GM10248 (cell line): ENCODE data around the gene MYL2.

Source experiments
- CTCF ChIA-PET: fragments of 300-600 bp; sonication (Branson Sonifier 250); formaldehyde crosslinking; extraction: SDS; loops from one replicate; lab custom pipeline; 2021; ENCODE audit warnings: antibody characterized with exemption; lab: Yijun Ruan, JAX
- POLR2A ChIA-PET: fragments of 350-650 bp; sonication (Branson Sonifier 250); formaldehyde crosslinking; extraction: SDS; loops from one replicate; lab custom pipeline; 2020; ENCODE audit warnings: antibody characterized with exemption; lab: Yijun Ruan, JAX
- DNase-seq: peaks from one replicate; pipeline ENCODE4 v3.0.0; 2012; ENCODE audit errors: extremely low spot score
- CTCF ChIP-seq: IDR thresholded peaks from 2 replicates; pipeline ENCODE4 v1.5.1; 2012; ENCODE audit warnings: mild to moderate bottlenecking, low read depth; ENCODE audit errors: extremely low read depth, missing control alignments, control extremely low read depth

The MYL2 gene

DNA sequence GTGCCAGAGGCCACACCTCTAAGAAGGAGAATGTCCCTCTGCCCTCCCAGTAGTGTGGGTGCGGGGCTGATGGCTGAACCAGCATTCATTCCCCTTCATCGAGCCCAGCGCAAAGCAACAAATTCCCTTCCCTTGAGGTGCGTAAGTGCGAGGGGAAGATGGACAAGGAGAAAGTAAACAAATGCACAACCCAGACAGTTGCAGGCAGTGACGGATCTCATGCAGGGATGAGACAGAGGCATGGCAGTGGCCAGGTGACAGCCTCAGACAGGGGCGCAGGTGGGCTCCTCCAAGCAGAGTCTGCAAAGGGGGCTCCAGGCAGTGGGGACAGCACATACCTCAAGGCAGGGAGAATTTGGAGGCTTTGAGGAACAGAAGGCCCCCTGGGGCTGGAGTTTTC, 2.3 kb upstream of the MYL2 start:
- DNase-seq: no peak
- ChIA-PET POLR2A (no interaction called here), CTCF (no interaction called here)
- TF ChIP-seq CTCF: no peak

DNA sequence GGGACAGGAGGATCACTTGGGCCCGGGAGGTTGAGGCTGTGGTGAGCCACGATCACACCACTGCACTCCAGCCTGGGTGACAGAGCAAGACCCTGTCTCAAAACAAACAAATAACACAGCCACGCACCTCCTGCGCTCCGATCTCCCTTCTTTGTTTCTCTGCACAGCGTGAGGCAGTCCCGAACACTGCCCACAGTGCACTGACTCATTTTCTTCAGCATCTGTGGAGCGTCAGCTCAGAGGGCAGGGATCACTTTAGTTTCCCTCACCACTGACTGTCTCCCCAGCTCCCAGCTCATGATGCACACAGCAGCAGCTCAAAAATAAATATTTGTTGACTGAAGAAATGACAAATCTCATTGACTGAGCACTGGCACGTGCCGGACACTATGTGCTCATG, 883 bp upstream of the MYL2 start:
- CTCF ChIA-PET: interaction anchor here (1.2 kb wide), 1 partner anchor 9 kb away, joined by 4 read pairs; no protein-coding TSS in a partner anchor
- no peak for DNase-seq
- POLR2A ChIA-PET: no interaction called here
- TF ChIP-seq CTCF: no peak

- ChIA-PET POLR2A (no interaction called here), CTCF (no interaction called here)
- no peak for DNase-seq
- TF ChIP-seq CTCF: no peak
These were observed 659 bp downstream of the MYL2 start for GRCh38 chr12:110919720-110920119.

GRCh38 chr12:110917961-110918360, 2.4 kb downstream of the MYL2 start:
- DNase-seq: no peak
- TF ChIP-seq CTCF: no peak
- ChIA-PET CTCF (no interaction called here), POLR2A (no interaction called here)

DNA sequence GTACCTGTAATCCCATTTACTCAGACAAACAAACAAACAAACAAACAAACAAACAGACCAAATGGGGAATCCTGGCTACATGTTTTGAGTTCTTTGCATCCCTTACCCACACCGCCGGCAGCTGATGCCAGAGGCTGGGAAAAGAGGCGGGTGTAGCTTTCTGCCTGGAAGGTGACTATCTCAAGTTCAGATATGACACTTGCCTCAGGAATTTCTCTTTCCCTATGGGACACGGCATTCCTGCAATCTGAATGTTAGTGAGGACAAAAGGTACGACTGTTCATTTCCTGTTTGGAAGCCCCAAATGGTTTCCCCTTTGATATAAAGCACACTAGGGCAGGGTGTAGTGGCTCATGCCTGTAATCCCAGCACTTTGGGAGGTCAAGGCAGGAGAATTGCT, 2.9 kb downstream of the MYL2 start:
- CTCF ChIA-PET: interaction anchor here (1.5 kb wide), 2 partner anchors 21 to 24 kb away, joined by 4 to 5 read pairs; no protein-coding TSS in a partner anchor
- DNase-seq: no peak
- POLR2A ChIA-PET: no interaction called here
- TF ChIP-seq CTCF: no peak

GRCh38 chr12:110916295-110916875, 4.0 kb downstream of the MYL2 start:
- ChIA-PET CTCF (interaction anchor here (1.5 kb wide), 2 partner anchors 20 to 23 kb away, joined by 4 to 5 read pairs; no protein-coding TSS in a partner anchor), POLR2A (no interaction called here)
- no peak for TF ChIP-seq CTCF
- no peak for DNase-seq
